HG03571 (cell line): ENCODE measurements around the gene LRSAM1.

Source experiments
- ATAC-seq: cut with Tn5 transposase; IDR thresholded peaks from one replicate; pipeline ENCODE4 v1.9.1; 2021; ENCODE audit not compliant: unreplicated experiment

LRSAM1 gene

DNA sequence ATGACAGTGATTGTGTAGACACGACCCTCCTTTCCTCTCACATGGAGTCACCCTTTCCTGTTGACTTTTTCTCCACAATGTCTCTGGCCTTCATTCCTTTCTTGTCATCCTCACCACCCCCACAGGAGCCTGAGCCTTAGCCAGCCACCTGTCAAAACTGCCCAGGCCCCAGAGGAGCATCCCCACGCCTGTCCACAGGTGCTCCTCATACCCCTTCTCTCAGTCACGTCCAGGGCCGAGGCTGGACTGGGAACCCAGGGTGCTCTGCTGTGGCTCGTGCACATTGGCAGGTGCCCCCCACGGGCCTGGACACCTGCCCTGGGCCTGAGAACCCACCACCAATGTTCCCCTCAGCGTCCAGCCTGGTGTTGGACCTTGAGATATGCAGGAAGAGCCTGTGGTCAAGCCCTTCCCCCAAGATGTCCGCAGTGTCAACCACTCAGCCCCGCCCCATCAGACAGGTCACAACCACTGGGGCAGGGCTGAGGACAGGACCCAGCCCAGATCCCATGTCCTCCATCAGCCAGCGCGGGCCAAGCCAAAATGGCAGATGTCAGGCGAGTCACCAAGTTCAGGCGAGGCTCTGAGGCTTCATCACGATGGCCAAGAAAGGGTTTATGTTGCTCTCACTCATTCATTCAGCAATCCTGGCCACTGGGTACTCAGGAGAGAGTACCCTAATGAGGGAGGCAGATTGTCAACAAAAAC lies 95.0 kb downstream of the LRSAM1 start:
- ATAC-seq, result no peak

- ATAC-seq, result no peak
Measured at GRCh38 chr9:127548352-127548881, 97.1 kb downstream of the LRSAM1 start.

- no peak for ATAC-seq
Measured at GRCh38 chr9:127549218-127549617, 97.9 kb downstream of the LRSAM1 start.

DNA sequence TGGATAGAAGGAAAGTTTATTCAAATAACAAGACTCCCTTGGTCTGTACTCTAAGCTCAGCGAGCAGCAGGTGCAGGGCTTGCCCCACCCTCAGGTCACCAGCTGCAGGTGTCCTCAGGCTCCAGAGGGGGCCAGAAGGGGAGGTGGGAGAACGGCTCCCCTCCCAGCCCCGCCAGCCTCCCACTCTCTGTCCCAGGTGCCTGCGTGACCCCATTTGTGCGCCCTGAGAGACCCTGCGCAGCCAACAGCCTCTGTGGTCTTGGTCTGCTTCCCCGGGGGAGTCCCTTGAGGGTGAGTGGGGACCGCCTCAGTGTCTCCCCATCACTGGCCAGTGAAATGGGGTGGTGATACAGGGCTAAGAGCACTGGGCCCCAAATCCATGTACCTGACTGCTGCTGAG lies 98.4 kb downstream of the LRSAM1 start:
- no peak for ATAC-seq

- no peak for ATAC-seq
Measured at GRCh38 chr9:127550282-127550681, 99.0 kb downstream of the LRSAM1 start.

DNA sequence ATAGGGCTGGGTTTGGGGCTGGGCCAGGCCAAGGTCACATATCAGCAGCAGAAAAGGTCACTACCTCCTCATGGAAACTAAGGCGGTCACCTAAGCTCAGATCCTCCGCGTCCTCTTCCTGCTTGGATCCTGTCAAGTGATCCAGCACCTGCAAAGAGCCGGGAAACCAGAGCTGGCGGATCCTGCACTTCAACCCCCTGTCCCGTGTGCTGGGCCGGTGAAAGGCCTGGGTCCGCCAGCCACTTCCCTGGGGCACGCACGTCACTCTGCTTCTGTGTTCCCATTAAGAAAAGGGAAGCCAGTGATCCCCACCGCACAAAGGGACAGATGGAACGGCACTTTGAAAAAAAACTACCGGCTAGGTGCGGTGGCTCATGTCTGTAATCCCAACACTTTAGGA lies 99.4 kb downstream of the LRSAM1 start:
- ATAC-seq, result no peak
